RWPE2 (cell line): ENCODE results near the gene TTLL7.

Experiments
- ATAC-seq: fragments of 200-7000 bp; cut with Tn5 transposase; 3 replicates; pipeline ENCODE4 v1.9.1; 2021; ENCODE audit warnings: low read depth
- DNase-seq: peaks from one replicate; pipeline ENCODE4 v3.0.0-alpha.2; 2020; ENCODE audit warnings: low spot score
- H3K27ac ChIP-seq: fragments of 450-650 bp; 2 replicates; pipeline ENCODE4 v1.5.1; 2017; ENCODE audit warnings: mild to moderate bottlenecking; ENCODE audit not compliant: poor library complexity, severe bottlenecking
- H3K27me3 ChIP-seq: fragments of 250-450 bp; sonication (Bioruptor Pico); 2 replicates; pipeline ENCODE4 v1.5.1; 2021; ENCODE audit warnings: mild to moderate bottlenecking, moderate library complexity; ENCODE audit not compliant: insufficient read depth, poor library complexity, severe bottlenecking
- H3K36me3 ChIP-seq: fragments of 250-450 bp; sonication (Bioruptor Pico); 2 replicates; pipeline ENCODE4 v1.5.1; 2020; ENCODE audit warnings: low read depth, mild to moderate bottlenecking, moderate library complexity
- H3K4me1 ChIP-seq: fragments of 250-450 bp; sonication (Bioruptor Pico); 2 replicates; pipeline ENCODE4 v1.5.1; 2021; ENCODE audit warnings: mild to moderate bottlenecking, moderate library complexity; ENCODE audit not compliant: insufficient read depth, poor library complexity, severe bottlenecking
- H3K4me3 ChIP-seq: fragments of 250-450 bp; sonication (Bioruptor Pico); 2 replicates; pipeline ENCODE4 v1.5.1; 2021; ENCODE audit warnings: mild to moderate bottlenecking, moderate library complexity; ENCODE audit not compliant: severe bottlenecking
- H3K9me3 ChIP-seq: fragments of 250-450 bp; sonication (Bioruptor Pico); 2 replicates; pipeline ENCODE4 v1.5.1; 2021; ENCODE audit warnings: mild to moderate bottlenecking, moderate library complexity; ENCODE audit not compliant: severe bottlenecking
- TF ChIP-seq, protein P1 (sequence below): fragments of 450-650 bp; IDR thresholded peaks from one replicate; pipeline ENCODE4 v1.5.1; 2017; ENCODE audit warnings: mild to moderate bottlenecking, moderate library complexity; ENCODE audit not compliant: poor library complexity, severe bottlenecking

TTLL7 gene

DNA sequence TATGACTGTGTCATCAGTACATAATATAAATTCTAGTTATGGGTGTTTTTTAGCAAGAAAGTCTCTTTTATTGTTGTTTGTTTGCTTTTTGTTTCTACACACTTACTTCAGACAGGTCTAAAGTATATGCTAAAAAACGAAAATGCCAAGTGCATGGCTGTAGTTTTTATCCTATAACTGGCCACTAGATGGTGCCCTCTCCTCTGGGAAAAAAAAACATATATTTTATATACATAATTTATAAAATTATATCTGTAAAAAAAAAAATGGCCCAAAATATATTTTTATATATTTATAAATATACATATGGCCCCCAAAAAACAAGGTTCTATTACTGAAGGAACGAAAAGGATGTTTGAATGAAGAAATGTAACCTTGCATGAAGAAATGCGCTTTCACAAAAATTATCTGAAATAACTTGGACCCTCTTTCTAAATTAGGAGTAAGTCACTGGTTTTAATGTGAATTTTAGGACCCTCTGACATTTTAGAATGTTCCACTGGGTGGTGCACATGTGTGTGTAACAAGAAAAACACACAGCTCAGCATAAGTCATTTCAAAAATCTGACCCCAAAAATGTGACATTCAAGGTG is 93.5 kb downstream of the TTLL7 start:
- H3K9me3 ChIP-seq: no peaks in the 10 kb centered on the region
- no peaks in the 10 kb centered on the region for H3K27me3 ChIP-seq
- ATAC-seq: no peak
- TF ChIP-seq, protein P1, sequence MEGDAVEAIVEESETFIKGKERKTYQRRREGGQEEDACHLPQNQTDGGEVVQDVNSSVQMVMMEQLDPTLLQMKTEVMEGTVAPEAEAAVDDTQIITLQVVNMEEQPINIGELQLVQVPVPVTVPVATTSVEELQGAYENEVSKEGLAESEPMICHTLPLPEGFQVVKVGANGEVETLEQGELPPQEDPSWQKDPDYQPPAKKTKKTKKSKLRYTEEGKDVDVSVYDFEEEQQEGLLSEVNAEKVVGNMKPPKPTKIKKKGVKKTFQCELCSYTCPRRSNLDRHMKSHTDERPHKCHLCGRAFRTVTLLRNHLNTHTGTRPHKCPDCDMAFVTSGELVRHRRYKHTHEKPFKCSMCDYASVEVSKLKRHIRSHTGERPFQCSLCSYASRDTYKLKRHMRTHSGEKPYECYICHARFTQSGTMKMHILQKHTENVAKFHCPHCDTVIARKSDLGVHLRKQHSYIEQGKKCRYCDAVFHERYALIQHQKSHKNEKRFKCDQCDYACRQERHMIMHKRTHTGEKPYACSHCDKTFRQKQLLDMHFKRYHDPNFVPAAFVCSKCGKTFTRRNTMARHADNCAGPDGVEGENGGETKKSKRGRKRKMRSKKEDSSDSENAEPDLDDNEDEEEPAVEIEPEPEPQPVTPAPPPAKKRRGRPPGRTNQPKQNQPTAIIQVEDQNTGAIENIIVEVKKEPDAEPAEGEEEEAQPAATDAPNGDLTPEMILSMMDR: peak; percentile 91
- H3K4me3 ChIP-seq: no peak overlapping the region
- no peak for DNase-seq
- H3K36me3 ChIP-seq: no peaks in the 10 kb centered on the region
- H3K4me1 ChIP-seq: peaks cover 17% of the 10 kb centered on the region
- no peak overlapping the region for H3K27ac ChIP-seq

DNA sequence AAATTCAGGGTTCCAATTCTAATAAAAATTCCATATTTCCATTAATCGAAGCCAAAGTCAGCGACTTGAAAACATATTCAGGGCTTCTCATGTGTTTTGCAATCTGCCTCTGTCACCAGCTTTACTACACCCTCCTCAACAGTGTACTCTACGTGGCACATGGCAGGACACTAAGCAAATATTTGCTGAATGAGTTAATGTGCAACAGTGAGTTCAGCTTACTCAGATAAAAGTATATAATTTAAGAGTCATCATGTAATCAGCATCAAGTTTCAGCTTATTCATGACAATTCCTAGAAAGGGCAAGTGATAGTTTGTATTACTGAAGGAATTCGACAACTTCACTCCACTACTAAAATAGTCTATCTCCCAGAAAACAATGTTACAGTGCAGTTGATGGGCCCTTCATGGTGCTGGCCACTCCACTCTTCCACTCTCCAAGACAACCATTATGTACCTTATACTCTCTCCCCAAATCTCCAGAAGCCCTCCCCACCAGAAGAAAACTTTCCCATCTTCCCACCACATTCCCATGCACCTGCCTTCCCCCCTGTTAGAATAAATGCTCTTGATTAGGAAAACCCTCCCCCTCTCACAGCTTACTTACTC is 97.3 kb downstream of the TTLL7 start:
- no peaks in the 10 kb centered on the region for H3K9me3 ChIP-seq
- no peaks in the 10 kb centered on the region for H3K36me3 ChIP-seq
- H3K4me3 ChIP-seq: no peak overlapping the region
- peaks cover 22% of the 10 kb centered on the region for H3K4me1 ChIP-seq
- no peak for DNase-seq
- peak; percentile 97 for ATAC-seq
- peak overlapping the region; percentile 25 for H3K27ac ChIP-seq
- TF ChIP-seq, protein P1: no peak
- H3K27me3 ChIP-seq: no peaks in the 10 kb centered on the region

DNA sequence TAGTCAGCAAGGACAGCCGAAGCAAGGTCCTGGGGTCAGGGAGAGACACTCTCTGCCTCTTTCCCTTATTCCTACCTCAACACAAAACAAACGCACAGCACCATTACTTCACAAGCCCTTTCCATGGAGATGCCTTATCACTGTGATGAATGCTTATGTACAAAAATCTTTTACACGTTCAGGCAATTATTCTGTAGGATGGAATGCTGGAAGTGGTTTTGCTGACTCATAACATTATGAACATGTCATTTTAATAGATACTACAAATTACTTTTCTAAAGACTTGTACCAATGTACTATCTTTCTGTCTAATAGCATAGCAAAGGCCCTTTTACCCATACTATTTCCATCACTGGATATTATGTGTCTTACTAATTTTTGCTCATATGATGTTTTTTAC is 98.4 kb downstream of the TTLL7 start:
- peak overlapping the region; percentile 25 for H3K27ac ChIP-seq
- DNase-seq: no peak
- no peaks in the 10 kb centered on the region for H3K27me3 ChIP-seq

DNA sequence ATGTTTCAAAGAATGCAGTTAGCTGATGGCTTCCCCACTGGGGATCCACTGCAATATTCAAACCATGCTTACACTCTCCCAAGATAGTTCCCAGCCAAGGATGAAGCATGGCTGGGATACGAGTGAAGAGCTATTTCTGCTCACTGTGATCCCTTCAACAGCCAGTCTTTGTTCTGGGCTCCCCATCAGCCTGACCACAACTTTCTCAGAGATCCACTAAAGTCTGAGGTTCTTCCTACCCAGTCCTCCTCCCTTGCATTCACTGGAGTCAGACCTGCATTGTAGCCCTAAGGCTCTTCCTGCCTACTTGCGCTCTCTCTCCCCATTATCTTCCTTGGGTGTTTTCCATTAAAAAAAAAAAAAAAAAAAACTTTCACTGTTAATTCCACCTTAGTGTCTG is 101.4 kb downstream of the TTLL7 start:
- TF ChIP-seq, protein P1: no peak
- DNase-seq (no peak), ATAC-seq (no peak)
- Histone ChIP-seq H3K36me3 (no peaks in the 10 kb centered on the region), H3K27ac (no peak overlapping the region), H3K9me3 (no peaks in the 10 kb centered on the region), H3K4me3 (no peak overlapping the region), H3K4me1 (peaks cover 22% of the 10 kb centered on the region), H3K27me3 (no peaks in the 10 kb centered on the region)

More for the DNA sequence above, 98.4 kb downstream of the TTLL7 start:
- Histone ChIP-seq H3K9me3 (no peaks in the 10 kb centered on the region), H3K36me3 (no peaks in the 10 kb centered on the region), H3K4me3 (no peak overlapping the region), H3K4me1 (peaks cover 22% of the 10 kb centered on the region)
- TF ChIP-seq, protein P1: no peak
- ATAC-seq: peak; percentile 72

GRCh38 chr1:83896299-83896698 is 102.6 kb downstream of the TTLL7 start:
- Histone ChIP-seq H3K4me1 (peaks cover 14% of the 10 kb centered on the region), H3K27ac (no peak overlapping the region), H3K36me3 (no peaks in the 10 kb centered on the region), H3K9me3 (no peaks in the 10 kb centered on the region), H3K4me3 (no peak overlapping the region), H3K27me3 (no peaks in the 10 kb centered on the region)
- DNase-seq (no peak), ATAC-seq (no peak)
- TF ChIP-seq, protein P1: no peak
